ENCODE measurements around the gene CD164L2.
A peak's percentile ranks its signal among the peaks of the same experiment; 100 is the strongest.

CD164L2 gene

DNA sequence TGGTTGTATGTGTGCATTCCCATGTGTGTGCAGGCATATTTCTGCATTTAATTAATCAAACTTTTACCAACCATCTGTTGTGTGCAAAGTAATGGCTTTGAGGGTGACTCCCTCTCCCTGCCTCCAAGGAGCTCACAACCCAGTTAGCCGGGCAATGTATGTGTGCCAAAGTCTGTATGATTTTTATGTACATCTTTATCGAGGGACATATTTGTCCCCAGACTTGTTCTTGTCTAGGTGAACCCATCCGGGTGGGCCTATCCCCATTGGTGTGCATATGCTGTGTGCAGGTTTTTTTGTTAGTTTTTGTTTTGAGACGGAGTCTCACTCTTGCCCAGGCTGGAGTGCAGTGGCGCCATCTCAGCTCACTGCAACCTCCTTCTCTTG lies 39.5 kb downstream of the CD164L2 start:
- H3K4me1 ChIP-seq (ENCODE audit: control insufficient read depth in 1 of 2, insufficient read depth in 2 of 2, low read length in 2 of 2): peaks cover 28 to 34% of the 10 kb centered on the region in 2 experiments

DNA sequence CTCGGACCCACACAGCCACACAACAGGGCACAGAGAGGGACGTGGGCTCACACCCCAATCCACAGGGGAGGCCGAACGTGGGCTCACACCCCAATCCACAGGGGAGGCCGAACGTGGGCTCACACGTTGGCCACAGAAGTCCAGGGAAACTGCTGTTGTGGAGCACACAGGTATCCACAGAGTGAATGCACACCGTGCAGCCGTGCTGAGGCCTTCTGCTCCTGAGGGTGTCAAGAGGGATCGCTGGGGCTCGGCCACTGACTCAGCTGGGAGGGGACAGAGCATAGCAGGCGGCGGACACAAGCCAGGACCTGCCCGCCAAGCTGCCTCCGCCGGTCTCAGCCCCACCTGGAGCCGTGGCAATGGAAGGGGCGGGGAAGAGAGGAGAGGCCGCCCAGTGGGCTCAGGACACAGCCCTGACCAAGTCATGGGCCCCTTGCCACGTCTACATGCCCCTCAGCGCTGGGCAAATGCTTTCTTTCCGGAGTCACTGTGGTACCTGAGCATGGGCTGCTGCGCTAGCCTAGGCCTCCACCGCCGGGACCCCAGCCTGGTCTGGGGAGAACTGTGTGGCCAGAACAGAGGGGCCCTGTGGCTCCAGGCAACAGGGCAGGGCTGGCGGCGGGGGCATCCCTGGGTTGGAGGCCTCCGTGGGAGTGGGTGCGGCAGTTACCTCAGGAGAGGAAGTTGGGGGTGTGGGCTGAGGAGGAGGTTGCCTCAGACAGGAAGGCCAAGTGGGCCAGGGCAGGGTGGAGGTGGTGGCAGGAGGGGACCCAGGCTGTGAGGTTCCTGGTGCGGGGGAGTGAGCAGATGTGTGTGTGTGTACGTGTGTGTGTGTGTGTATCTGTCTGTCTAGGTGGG lies 40.1 kb downstream of the CD164L2 start:
- Histone ChIP-seq H3K36me3 (ENCODE audit: control insufficient read depth in 1 of 2, insufficient read depth in 2 of 2, low read length in 2 of 2) (no peaks in the 10 kb centered on the region), H3K79me1 (ENCODE audit: low read length) (peaks cover 13% of the 10 kb centered on the region), H2AK5ac (ENCODE audit: low read length) (peak overlapping the region; percentile 85), H3K23ac (ENCODE audit: low read length) (no peak overlapping the region), H2AFZ (ENCODE audit: insufficient read depth, low read length, poor library complexity) (peak overlapping the region; percentile 41), H3K18ac (ENCODE audit: low read length) (peak overlapping the region; percentile 60), H3K9me3 (ENCODE audit: insufficient read depth, low read depth, low read length) (peaks cover 1% of the 10 kb centered on the region), H3K27me3 (ENCODE audit: insufficient read depth, low read length) (no peaks in the 10 kb centered on the region), H4K8ac (ENCODE audit: low read depth, low read length) (peak overlapping the region; percentile 69), H2BK12ac (ENCODE audit: low read length) (peak overlapping the region; percentile 62), H4K12ac (ENCODE audit: low read depth, low read length) (peak overlapping the region; percentile 25), H3K4me1 (ENCODE audit: control insufficient read depth in 1 of 2, insufficient read depth in 2 of 2, low read length in 2 of 2) (peaks cover 28 to 34% of the 10 kb centered on the region in 2 experiments), H2BK120ac (ENCODE audit: insufficient read depth, low read length, poor library complexity) (peak overlapping the region; percentile 86), H3K27ac (ENCODE audit: low read depth, low read length) (peak overlapping the region; percentile 54), H3K4me2 (ENCODE audit: low read length) (peak overlapping the region; percentile 20), H4K91ac (ENCODE audit: low read depth, low read length) (peak overlapping the region; percentile 96), H3K9ac (ENCODE audit: low read length) (no peak overlapping the region), H2BK5ac (ENCODE audit: low read depth, low read length, poor library complexity) (peak overlapping the region; percentile 68), H3K14ac (ENCODE audit: low read length) (peak overlapping the region; percentile 91), H3K4ac (ENCODE audit: low read depth, low read length) (peak overlapping the region; percentile 66), H3K79me2 (ENCODE audit: control insufficient read depth, insufficient read depth, low read length, poor library complexity) (peaks cover 4% of the 10 kb centered on the region), H3K4me3 (ENCODE audit: low read depth, low read length) (no peak overlapping the region)
- DNase-seq: peak; percentile 86 to 87
- WGBS (ENCODE audit: extremely low coverage, insufficient coverage, insufficient read length): no CpG with 5 or more reads among the region's 31 CpGs

More for the DNA sequence above, 39.5 kb downstream of the CD164L2 start:
- peak overlapping the region; percentile 86 for H2BK120ac ChIP-seq (ENCODE audit: insufficient read depth, low read length, poor library complexity)
- H2BK12ac ChIP-seq (ENCODE audit: low read length): peak overlapping the region; percentile 55
- no peak overlapping the region for H3K9ac ChIP-seq (ENCODE audit: low read length)
- H3K4me3 ChIP-seq (ENCODE audit: low read depth, low read length): no peak overlapping the region
- H3K9me3 ChIP-seq (ENCODE audit: insufficient read depth, low read depth, low read length): peaks cover 1% of the 10 kb centered on the region
- H3K27me3 ChIP-seq (ENCODE audit: insufficient read depth, low read length): no peaks in the 10 kb centered on the region
- H3K79me2 ChIP-seq (ENCODE audit: control insufficient read depth, insufficient read depth, low read length, poor library complexity): peaks cover 4% of the 10 kb centered on the region
- no peak overlapping the region for H3K4me2 ChIP-seq (ENCODE audit: low read length)
- H3K14ac ChIP-seq (ENCODE audit: low read length): peak overlapping the region; percentile 91
- H4K8ac ChIP-seq (ENCODE audit: low read depth, low read length): peak overlapping the region; percentile 69
- no peak overlapping the region for H3K27ac ChIP-seq (ENCODE audit: low read depth, low read length)
- H2AFZ ChIP-seq (ENCODE audit: insufficient read depth, low read length, poor library complexity): no peak overlapping the region
- peak overlapping the region; percentile 60 for H3K18ac ChIP-seq (ENCODE audit: low read length)
- H3K79me1 ChIP-seq (ENCODE audit: low read length): peaks cover 13% of the 10 kb centered on the region
- peak overlapping the region; percentile 96 for H4K91ac ChIP-seq (ENCODE audit: low read depth, low read length)
- no peak overlapping the region for H4K12ac ChIP-seq (ENCODE audit: low read depth, low read length)
- no peak overlapping the region for H2BK5ac ChIP-seq (ENCODE audit: low read depth, low read length, poor library complexity)
- H3K23ac ChIP-seq (ENCODE audit: low read length): no peak overlapping the region
- peak in 1 of 2 donors; percentile 25 for DNase-seq
- no CpG with 5 or more reads among the region's 5 CpGs for WGBS (ENCODE audit: extremely low coverage, insufficient coverage, insufficient read length)
- no peaks in the 10 kb centered on the region for H3K36me3 ChIP-seq (ENCODE audit: control insufficient read depth in 1 of 2, insufficient read depth in 2 of 2, low read length in 2 of 2)
- no peak overlapping the region for H3K4ac ChIP-seq (ENCODE audit: low read depth, low read length)
- H2AK5ac ChIP-seq (ENCODE audit: low read length): peak overlapping the region; percentile 85

DNA sequence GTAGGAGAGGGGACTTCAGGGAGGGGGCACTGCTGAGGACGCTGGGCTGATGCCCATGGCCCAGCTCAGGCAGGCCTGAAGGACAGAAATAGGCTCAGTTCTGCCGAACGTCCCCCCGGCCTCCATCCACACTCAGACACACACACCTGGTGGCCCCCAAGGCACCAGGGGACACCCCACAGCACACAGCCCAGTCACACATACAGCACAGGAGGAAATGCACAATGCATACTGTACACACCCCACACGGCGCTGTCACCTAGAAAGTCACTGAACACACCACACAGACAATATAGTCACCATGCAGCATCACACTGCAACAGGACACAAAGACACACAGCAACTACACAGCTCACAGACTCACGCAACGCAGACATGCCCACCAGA lies 40.7 kb downstream of the CD164L2 start:
- peak overlapping the region; percentile 33 for H2BK120ac ChIP-seq (ENCODE audit: insufficient read depth, low read length, poor library complexity)
- H3K4ac ChIP-seq (ENCODE audit: low read depth, low read length): peak overlapping the region; percentile 15
- H4K91ac ChIP-seq (ENCODE audit: low read depth, low read length): peak overlapping the region; percentile 96
- no peak overlapping the region for H4K12ac ChIP-seq (ENCODE audit: low read depth, low read length)
- H3K23ac ChIP-seq (ENCODE audit: low read length): no peak overlapping the region
- no peak for DNase-seq
- no peaks in the 10 kb centered on the region for H3K27me3 ChIP-seq (ENCODE audit: insufficient read depth, low read length)
- peak overlapping the region; percentile 29 for H3K14ac ChIP-seq (ENCODE audit: low read length)
- peaks cover 13% of the 10 kb centered on the region for H3K79me1 ChIP-seq (ENCODE audit: low read length)
- peak overlapping the region; percentile 60 for H3K4me2 ChIP-seq (ENCODE audit: low read length)
- no peak overlapping the region for H3K4me3 ChIP-seq (ENCODE audit: low read depth, low read length)
- H3K27ac ChIP-seq (ENCODE audit: low read depth, low read length): peak overlapping the region; percentile 49
- H3K36me3 ChIP-seq (ENCODE audit: control insufficient read depth in 1 of 2, insufficient read depth in 2 of 2, low read length in 2 of 2): no peaks in the 10 kb centered on the region
- WGBS (ENCODE audit: extremely low coverage, insufficient coverage, insufficient read length): no CpG with 5 or more reads among the region's 8 CpGs
- no peak overlapping the region for H2AFZ ChIP-seq (ENCODE audit: insufficient read depth, low read length, poor library complexity)
- H3K4me1 ChIP-seq (ENCODE audit: control insufficient read depth in 1 of 2, insufficient read depth in 2 of 2, low read length in 2 of 2): peaks cover 27 to 32% of the 10 kb centered on the region in 2 experiments
- peak overlapping the region; percentile 9 for H2BK5ac ChIP-seq (ENCODE audit: low read depth, low read length, poor library complexity)
- H2AK5ac ChIP-seq (ENCODE audit: low read length): peak overlapping the region; percentile 51
- no peak overlapping the region for H3K9ac ChIP-seq (ENCODE audit: low read length)
- H3K9me3 ChIP-seq (ENCODE audit: insufficient read depth, low read depth, low read length): peaks cover 1% of the 10 kb centered on the region
- peaks cover 4% of the 10 kb centered on the region for H3K79me2 ChIP-seq (ENCODE audit: control insufficient read depth, insufficient read depth, low read length, poor library complexity)
- peak overlapping the region; percentile 62 for H2BK12ac ChIP-seq (ENCODE audit: low read length)
- H4K8ac ChIP-seq (ENCODE audit: low read depth, low read length): peak overlapping the region; percentile 49
- peak overlapping the region; percentile 44 for H3K18ac ChIP-seq (ENCODE audit: low read length)

DNA sequence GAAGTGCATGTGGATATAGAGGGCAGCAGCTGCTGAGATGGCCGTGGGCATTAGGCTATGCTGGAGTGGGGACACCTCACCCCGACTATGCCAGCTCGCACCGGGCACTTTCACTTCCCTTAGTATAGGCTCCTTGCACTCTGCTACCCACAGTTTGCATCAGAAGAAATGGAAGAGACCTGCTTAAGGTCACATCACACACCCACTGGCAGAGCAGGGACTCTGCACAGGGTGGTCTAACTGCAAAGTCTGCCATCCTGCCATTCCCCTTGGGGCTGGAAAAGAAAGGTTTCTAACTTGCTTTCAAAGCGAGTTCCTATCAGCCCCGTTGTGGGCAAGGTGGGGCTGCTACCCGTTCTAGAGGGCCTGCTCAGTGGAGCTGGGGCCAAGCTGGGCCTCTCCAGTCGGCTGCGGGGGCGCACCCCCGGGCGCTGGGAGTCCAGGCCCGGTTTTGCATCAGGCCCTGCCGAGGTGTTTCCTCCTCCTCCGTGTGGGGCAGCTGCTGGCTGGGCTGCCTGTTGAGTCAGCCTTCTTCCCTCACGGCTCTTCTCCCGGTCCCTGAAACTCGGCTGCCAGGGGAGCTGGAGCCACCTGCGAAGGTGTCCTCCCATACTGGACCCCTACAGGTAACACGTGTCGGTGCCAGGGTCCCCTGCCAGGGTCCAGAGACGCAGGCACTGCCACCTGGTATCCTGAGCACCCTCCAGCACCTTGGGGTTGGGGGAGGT lies 41.4 kb downstream of the CD164L2 start, which contains the start of gene SYTL1:
TSS of gene SYTL1 (plus strand) at position 498 of the 728 bp plus-strand sequence. CDS start 3,313 bp downstream, outside the sequence.
- H3K18ac ChIP-seq (ENCODE audit: low read length): peak within 1 kb of the TSS; percentile 44
- H3K9me3 ChIP-seq (ENCODE audit: insufficient read depth, low read depth, low read length): peaks cover 1% of the 10 kb centered on the region
- H2BK5ac ChIP-seq (ENCODE audit: low read depth, low read length, poor library complexity): peak within 1 kb of the TSS; percentile 17
- DNase-seq: peak; percentile 67 to 76
- peaks cover 25 to 29% of the 10 kb centered on the region in 2 experiments for H3K4me1 ChIP-seq (ENCODE audit: control insufficient read depth in 1 of 2, insufficient read depth in 2 of 2, low read length in 2 of 2)
- H2AFZ ChIP-seq (ENCODE audit: insufficient read depth, low read length, poor library complexity): no peak within 1 kb of the TSS
- peak within 1 kb of the TSS; percentile 60 for H3K4me2 ChIP-seq (ENCODE audit: low read length)
- no peaks in the 10 kb centered on the region for H3K27me3 ChIP-seq (ENCODE audit: insufficient read depth, low read length)
- peak within 1 kb of the TSS; percentile 33 for H2BK120ac ChIP-seq (ENCODE audit: insufficient read depth, low read length, poor library complexity)
- peak within 1 kb of the TSS; percentile 11 for H4K12ac ChIP-seq (ENCODE audit: low read depth, low read length)
- H3K14ac ChIP-seq (ENCODE audit: low read length): peak within 1 kb of the TSS; percentile 29
- H3K27ac ChIP-seq (ENCODE audit: low read depth, low read length): peak within 1 kb of the TSS; percentile 49
- H3K9ac ChIP-seq (ENCODE audit: low read length): peak within 1 kb of the TSS; percentile 24
- peak within 1 kb of the TSS; percentile 40 for H3K4me3 ChIP-seq (ENCODE audit: low read depth, low read length)
- peak within 1 kb of the TSS; percentile 51 for H2AK5ac ChIP-seq (ENCODE audit: low read length)
- peaks cover 4% of the 10 kb centered on the region for H3K79me2 ChIP-seq (ENCODE audit: control insufficient read depth, insufficient read depth, low read length, poor library complexity)
- peak within 1 kb of the TSS; percentile 15 for H3K4ac ChIP-seq (ENCODE audit: low read depth, low read length)
- H2BK12ac ChIP-seq (ENCODE audit: low read length): peak within 1 kb of the TSS; percentile 62
- peaks cover 13% of the 10 kb centered on the region for H3K79me1 ChIP-seq (ENCODE audit: low read length)
- no peak within 1 kb of the TSS for H3K23ac ChIP-seq (ENCODE audit: low read length)
- no CpG with 5 or more reads among the region's 22 CpGs for WGBS (ENCODE audit: extremely low coverage, insufficient coverage, insufficient read length)
- H3K36me3 ChIP-seq (ENCODE audit: control insufficient read depth in 1 of 2, insufficient read depth in 2 of 2, low read length in 2 of 2): peaks cover under 1 to 2% of the 10 kb centered on the region in 2 experiments
- H4K91ac ChIP-seq (ENCODE audit: low read depth, low read length): peak within 1 kb of the TSS; percentile 96
- peak within 1 kb of the TSS; percentile 49 for H4K8ac ChIP-seq (ENCODE audit: low read depth, low read length)
